OCI-LY1 (cell line): Measurements from ENCODE around the gene CD226.
"Not testable (repeated sequence)": the region's sequence is repeated elsewhere in the genome, so short reads cannot be mapped to it uniquely, and the experiment has no call there.

Source experiments
- H2AFZ ChIP-seq: fragments of 200-600 bp; sonication (generic), shearing (Covaris generic); 2 replicates; pipeline ENCODE4 v1.6.0; 2014; ENCODE audit warnings: antibody characterized with exemption, mild to moderate bottlenecking, low read length
- H3F3A ChIP-seq: fragments of 200-600 bp; sonication (generic), shearing (Covaris generic); 2 replicates; pipeline ENCODE4 v1.6.0; 2014; ENCODE audit warnings: mild to moderate bottlenecking, antibody characterized with exemption, low read length, moderate library complexity; ENCODE audit not compliant: insufficient read depth
- H3K27ac ChIP-seq: fragments of 200-600 bp; sonication (generic); 2 replicates; pipeline ENCODE4 v1.5.1; 2014; ENCODE audit warnings: low read length, mixed run types, mild to moderate bottlenecking, low read depth; ENCODE audit not compliant: poor library complexity, severe bottlenecking
- H3K27me3 ChIP-seq: fragments of 200-600 bp; sonication (generic); 2 replicates; pipeline ENCODE4 v1.6.0; 2014; ENCODE audit warnings: antibody characterized with exemption, mild to moderate bottlenecking, low read length, moderate library complexity; ENCODE audit not compliant: insufficient read depth
- H3K36me3 ChIP-seq: fragments of 200-600 bp; sonication (generic); 2 replicates; pipeline ENCODE4 v1.6.1; 2014; ENCODE audit warnings: mild to moderate bottlenecking, antibody characterized with exemption, low read length, moderate library complexity, mixed read lengths; ENCODE audit not compliant: insufficient read depth
- H3K4me1 ChIP-seq: fragments of 200-600 bp; sonication (generic); 2 replicates; pipeline ENCODE4 v1.5.1; 2014; ENCODE audit warnings: mild to moderate bottlenecking, low read length, moderate library complexity; ENCODE audit not compliant: insufficient read depth, severe bottlenecking
- H3K4me2 ChIP-seq: fragments of 200-600 bp; sonication (generic), shearing (Covaris generic); 2 replicates; pipeline ENCODE4 v1.6.1; 2014; ENCODE audit warnings: low read length
- H3K4me3 ChIP-seq: fragments of 200-600 bp; sonication (generic); 2 replicates; pipeline ENCODE4 v1.5.1; 2014; ENCODE audit warnings: low read length, low read depth, mild to moderate bottlenecking, mixed read lengths; ENCODE audit not compliant: poor library complexity, severe bottlenecking
- H3K79me2 ChIP-seq: fragments of 200-600 bp; shearing (Covaris generic); 2 replicates; pipeline ENCODE4 v1.6.1; 2016; ENCODE audit warnings: mixed run types, low read length, mixed read lengths; ENCODE audit not compliant: insufficient read depth
- H3K9ac ChIP-seq: fragments of 200-600 bp; sonication (generic), shearing (Covaris generic); 2 replicates; pipeline ENCODE4 v1.6.1; 2014; ENCODE audit warnings: mild to moderate bottlenecking, low read length, mixed read lengths
- H3K9me2 ChIP-seq: fragments of 200-600 bp; sonication (generic), shearing (Covaris generic); 2 replicates; pipeline ENCODE4 v1.6.1; 2014; ENCODE audit warnings: low read depth, mild to moderate bottlenecking, low read length, mixed read lengths
- H3K9me3 ChIP-seq: fragments of 200-600 bp; shearing (Covaris generic); 2 replicates; pipeline ENCODE4 v1.6.1; 2014; ENCODE audit warnings: low read length, mixed read lengths
- H4K20me1 ChIP-seq: fragments of 200-600 bp; sonication (generic), shearing (Covaris generic); 2 replicates; pipeline ENCODE4 v1.6.0; 2016; ENCODE audit warnings: mild to moderate bottlenecking, low read length; ENCODE audit not compliant: insufficient read depth
- EZH2 ChIP-seq: fragments of 200-600 bp; sonication (generic), shearing (Covaris generic); IDR thresholded peaks from 2 replicates; pipeline ENCODE4 v1.8.0; 2017; ENCODE audit warnings: borderline replicate concordance, mixed run types, mild to moderate bottlenecking, antibody characterized with exemption, low read length, moderate library complexity, mixed read lengths
- TF ChIP-seq, protein P1 (sequence below): fragments of 200-600 bp; sonication (generic), shearing (Covaris generic); IDR thresholded peaks from 2 replicates; pipeline ENCODE4 v1.5.1; 2017; ENCODE audit warnings: mild to moderate bottlenecking, antibody characterized with exemption, low read length, moderate library complexity, mixed read lengths

The CD226 gene

DNA sequence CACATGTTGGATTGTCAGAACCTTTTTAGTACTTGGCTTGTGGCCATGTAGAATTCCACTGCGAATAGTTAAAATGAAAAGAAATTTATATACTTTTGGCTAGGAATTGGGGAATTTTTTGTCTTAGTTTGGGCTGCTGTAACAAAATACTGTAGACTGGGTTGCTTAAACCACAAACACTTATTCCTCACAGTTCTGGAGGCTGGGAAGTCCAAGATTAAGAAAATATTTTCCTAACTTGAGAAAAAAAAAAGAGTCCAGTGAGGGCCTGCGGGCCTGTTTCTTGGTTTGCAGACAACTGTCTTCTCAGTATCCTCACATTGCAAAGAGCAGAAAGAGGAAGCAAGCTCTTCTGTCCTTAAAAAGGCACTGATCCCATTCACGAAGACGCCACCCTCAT, 81.9 kb downstream of the CD226 start:
- Histone ChIP-seq H3K36me3 (no peaks in the 10 kb centered on the region), H4K20me1 (no peaks in the 10 kb centered on the region), H3K27me3 (no peaks in the 10 kb centered on the region), H2AFZ (no peak overlapping the region), H3K4me1 (no peaks in the 10 kb centered on the region), H3F3A (no peaks in the 10 kb centered on the region), H3K79me2 (no peaks in the 10 kb centered on the region), H3K4me2 (no peak overlapping the region), H3K9ac (no peak overlapping the region), H3K4me3 (no peak overlapping the region), H3K27ac (no peak overlapping the region), H3K9me3 (no peaks in the 10 kb centered on the region), H3K9me2 (no peaks in the 10 kb centered on the region)
- TF ChIP-seq EZH2: no peak
- TF ChIP-seq, protein P1, sequence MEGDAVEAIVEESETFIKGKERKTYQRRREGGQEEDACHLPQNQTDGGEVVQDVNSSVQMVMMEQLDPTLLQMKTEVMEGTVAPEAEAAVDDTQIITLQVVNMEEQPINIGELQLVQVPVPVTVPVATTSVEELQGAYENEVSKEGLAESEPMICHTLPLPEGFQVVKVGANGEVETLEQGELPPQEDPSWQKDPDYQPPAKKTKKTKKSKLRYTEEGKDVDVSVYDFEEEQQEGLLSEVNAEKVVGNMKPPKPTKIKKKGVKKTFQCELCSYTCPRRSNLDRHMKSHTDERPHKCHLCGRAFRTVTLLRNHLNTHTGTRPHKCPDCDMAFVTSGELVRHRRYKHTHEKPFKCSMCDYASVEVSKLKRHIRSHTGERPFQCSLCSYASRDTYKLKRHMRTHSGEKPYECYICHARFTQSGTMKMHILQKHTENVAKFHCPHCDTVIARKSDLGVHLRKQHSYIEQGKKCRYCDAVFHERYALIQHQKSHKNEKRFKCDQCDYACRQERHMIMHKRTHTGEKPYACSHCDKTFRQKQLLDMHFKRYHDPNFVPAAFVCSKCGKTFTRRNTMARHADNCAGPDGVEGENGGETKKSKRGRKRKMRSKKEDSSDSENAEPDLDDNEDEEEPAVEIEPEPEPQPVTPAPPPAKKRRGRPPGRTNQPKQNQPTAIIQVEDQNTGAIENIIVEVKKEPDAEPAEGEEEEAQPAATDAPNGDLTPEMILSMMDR: no peak

DNA sequence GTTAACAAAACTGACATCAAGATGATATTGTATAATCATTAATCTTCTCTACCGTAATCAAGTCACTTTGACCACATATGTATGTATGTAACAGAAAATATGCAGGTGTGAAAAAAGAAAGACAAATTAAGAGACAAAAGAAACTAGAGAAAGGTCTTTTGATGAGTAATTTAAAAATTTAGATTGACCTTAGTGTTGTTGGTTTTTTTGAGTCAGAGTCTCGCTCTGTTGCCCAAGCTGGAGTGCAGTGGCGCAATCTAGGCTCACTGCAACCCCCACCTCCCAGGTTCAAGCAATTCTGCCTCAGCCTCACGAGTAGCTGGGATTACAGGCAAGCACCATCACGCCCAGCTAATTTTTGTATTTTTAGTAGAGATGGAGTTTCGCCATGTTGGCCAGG, 82.9 kb downstream of the CD226 start:
- H3K9me2 ChIP-seq, H3K9ac ChIP-seq, H3F3A ChIP-seq, H3K27me3 ChIP-seq, H3K79me2 ChIP-seq, H3K4me1 ChIP-seq, H3K4me2 ChIP-seq, H3K9me3 ChIP-seq, H4K20me1 ChIP-seq, H3K27ac ChIP-seq, H3K4me3 ChIP-seq, H2AFZ ChIP-seq, H3K36me3 ChIP-seq: not testable (repeated sequence)

DNA sequence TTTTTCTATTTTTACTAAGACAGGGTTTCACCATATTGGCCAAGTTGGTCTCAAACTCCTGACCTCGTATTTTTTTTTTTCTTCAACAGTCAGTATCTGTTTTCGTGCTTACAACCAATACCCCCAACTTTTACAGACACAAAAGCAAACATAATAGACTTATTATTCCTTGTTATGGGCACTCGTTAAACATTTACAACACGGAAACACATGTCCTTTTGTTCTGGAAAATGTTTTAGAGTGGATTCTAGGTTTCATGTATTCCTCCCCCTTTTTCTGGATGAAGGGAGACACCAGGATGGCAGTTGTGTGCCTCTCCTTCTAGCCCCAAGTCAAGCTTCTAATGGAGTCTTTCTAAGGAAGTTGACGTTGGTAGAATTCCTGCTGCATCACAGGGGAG, 88.8 kb downstream of the CD226 start:
- no peak for TF ChIP-seq EZH2
- TF ChIP-seq, protein P1: no peak
- Histone ChIP-seq H3K9me3 (no peaks in the 10 kb centered on the region), H3K27ac (no peak overlapping the region), H3K9ac (no peak overlapping the region), H3K36me3 (no peaks in the 10 kb centered on the region), H3K4me2 (no peak overlapping the region), H3K79me2 (no peaks in the 10 kb centered on the region), H3F3A (no peaks in the 10 kb centered on the region), H3K4me3 (no peak overlapping the region), H2AFZ (no peak overlapping the region), H3K27me3 (no peaks in the 10 kb centered on the region), H3K4me1 (no peaks in the 10 kb centered on the region), H3K9me2 (no peaks in the 10 kb centered on the region), H4K20me1 (no peaks in the 10 kb centered on the region)

DNA sequence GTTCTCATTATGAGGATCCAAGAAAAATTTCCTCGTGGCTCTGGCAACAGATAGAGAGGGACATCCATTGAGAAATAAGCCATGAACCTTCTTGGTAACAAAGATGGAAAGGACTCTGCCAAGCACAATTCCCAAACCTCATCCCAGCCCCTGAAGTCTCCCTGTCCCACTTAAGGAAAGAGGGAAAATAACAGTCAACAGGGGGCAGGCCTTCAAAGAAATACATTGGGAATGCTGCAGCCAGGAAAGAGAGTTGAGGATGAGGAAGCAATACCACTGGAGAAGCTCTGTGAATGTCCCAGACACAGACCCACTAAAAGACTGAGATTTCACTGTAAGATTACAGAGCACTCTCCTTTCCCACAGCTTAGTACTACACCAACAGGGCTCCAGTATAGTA, 93.2 kb downstream of the CD226 start:
- TF ChIP-seq EZH2: no peak
- no peak overlapping the region for H3K27ac ChIP-seq
- H4K20me1 ChIP-seq: no peaks in the 10 kb centered on the region
- no peaks in the 10 kb centered on the region for H3K9me3 ChIP-seq
- no peak overlapping the region for H3K9ac ChIP-seq
- H3K9me2 ChIP-seq: no peaks in the 10 kb centered on the region
- no peak overlapping the region for H2AFZ ChIP-seq
- H3K36me3 ChIP-seq: no peaks in the 10 kb centered on the region
- no peaks in the 10 kb centered on the region for H3K4me1 ChIP-seq
- H3K27me3 ChIP-seq: no peaks in the 10 kb centered on the region
- H3K4me2 ChIP-seq: no peak overlapping the region
- H3K79me2 ChIP-seq: no peaks in the 10 kb centered on the region
- no peaks in the 10 kb centered on the region for H3F3A ChIP-seq
- H3K4me3 ChIP-seq: no peak overlapping the region
